HG03135 (cell line): ENCODE measurements around the gene NOL9.

Experiments used
- ATAC-seq: cut with Tn5 transposase; IDR thresholded peaks from one replicate; pipeline ENCODE4 v1.9.1; 2021; ENCODE audit warnings: mild to moderate bottlenecking, moderate library complexity; ENCODE audit not compliant: unreplicated experiment

Gene NOL9

DNA sequence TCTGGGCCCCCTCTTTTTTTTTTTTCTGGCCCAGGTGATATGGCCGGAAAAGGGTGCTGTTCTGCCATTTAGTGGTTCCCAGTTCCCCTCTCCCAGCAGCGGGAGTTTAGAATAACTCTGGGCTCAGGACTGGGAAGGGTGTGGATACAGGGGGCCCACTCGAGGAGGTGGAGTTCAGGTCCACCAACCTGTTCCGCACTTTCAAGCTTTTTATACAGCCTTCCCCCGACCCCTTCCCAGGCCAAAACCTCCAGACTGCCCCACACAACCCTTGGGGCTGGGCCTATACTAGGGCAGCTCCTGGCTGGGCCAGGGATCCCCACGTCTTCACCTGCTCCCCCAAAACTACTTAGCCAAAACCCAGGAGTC lies 63.2 kb downstream of the NOL9 start:
- ATAC-seq = no peak

GRCh38 chr1:6490181-6491080 lies 63.9 kb downstream of the NOL9 start:
- ATAC-seq = peak; percentile 53

- peak; percentile 46 for ATAC-seq
Measured at GRCh38 chr1:6489799-6490180, 64.5 kb downstream of the NOL9 start.

DNA sequence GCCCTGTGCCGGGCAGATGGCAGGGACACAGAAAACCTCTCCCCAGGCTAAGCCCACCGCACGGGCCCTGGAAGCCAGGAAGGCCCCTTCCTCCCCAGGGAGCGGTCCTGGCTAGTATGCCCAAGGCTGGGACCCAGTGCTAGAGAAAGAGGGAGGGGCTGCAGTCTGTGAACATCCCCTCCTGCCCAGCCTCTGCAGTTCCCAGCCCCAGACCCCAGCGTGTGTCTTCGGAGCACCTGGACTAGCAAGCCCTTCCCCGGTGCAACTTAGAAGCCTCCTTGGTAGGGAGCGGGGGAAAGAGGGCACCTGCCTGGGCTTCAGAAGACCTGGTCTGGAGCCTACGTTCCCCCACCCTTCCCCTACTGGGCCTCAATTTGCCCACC lies 64.9 kb downstream of the NOL9 start:
- ATAC-seq = no peak

- ATAC-seq = no peak
Measured at GRCh38 chr1:6488602-6489382, 65.5 kb downstream of the NOL9 start.

DNA sequence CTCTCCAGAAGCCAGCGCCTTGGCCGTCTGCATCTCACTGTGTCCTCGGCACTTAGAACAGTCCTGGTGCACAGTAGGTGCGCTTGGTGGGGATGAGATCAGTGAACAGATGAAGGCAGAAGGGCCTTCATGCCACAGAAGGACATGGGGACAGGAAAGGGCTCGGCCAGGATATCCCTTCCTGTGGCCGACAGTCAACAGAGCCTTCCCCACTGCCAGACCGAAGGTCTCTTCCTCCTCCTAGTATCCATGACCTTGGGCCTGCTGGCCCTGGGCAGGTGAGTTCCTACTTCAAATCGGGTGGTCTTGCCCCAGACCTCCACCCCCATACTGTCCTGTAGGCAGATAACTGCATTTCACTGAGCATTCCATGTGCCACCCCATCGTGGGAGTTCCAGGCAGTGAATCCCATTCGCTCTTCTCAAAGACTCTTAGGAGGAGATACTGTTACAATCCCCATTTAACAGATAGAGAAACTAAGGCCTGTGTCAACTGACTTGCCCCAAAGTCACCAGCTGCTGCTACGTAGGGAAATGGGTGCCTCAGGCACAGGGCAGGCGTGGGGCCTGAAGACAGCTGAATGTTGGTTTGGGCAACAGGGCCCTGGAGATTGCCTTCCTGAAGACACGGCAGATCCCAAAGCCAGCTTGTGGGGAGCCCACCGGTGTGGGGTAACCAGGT lies 66.4 kb downstream of the NOL9 start:
- ATAC-seq = no peak

DNA sequence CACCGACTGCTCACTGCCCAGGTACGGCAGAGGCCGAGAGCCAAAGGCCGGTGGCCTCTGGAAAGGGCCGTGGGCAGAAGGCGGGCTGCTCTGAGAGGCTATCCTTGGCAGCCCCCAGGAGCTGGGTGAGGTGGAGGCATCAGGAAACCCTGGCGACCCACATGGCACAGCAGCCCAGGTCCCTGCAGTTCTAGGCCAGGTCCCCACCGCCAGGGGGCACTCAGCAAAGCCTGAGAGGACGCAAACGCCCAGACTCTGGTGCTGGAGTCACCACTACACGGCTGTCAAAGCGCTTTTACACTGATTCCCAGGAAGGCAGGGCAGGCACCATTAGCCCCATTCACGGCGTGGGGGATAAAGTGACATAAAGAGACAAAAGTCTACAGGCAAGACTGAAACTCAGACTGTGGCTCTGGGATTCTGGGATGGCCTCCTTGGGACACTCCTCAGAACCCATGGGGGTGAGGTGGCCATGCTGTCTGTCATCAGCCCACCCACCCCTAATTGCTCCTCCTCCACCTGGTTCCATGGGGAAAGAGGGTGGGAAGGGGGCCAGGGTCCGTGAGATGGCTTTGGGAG lies 67.8 kb downstream of the NOL9 start:
- no peak for ATAC-seq

DNA sequence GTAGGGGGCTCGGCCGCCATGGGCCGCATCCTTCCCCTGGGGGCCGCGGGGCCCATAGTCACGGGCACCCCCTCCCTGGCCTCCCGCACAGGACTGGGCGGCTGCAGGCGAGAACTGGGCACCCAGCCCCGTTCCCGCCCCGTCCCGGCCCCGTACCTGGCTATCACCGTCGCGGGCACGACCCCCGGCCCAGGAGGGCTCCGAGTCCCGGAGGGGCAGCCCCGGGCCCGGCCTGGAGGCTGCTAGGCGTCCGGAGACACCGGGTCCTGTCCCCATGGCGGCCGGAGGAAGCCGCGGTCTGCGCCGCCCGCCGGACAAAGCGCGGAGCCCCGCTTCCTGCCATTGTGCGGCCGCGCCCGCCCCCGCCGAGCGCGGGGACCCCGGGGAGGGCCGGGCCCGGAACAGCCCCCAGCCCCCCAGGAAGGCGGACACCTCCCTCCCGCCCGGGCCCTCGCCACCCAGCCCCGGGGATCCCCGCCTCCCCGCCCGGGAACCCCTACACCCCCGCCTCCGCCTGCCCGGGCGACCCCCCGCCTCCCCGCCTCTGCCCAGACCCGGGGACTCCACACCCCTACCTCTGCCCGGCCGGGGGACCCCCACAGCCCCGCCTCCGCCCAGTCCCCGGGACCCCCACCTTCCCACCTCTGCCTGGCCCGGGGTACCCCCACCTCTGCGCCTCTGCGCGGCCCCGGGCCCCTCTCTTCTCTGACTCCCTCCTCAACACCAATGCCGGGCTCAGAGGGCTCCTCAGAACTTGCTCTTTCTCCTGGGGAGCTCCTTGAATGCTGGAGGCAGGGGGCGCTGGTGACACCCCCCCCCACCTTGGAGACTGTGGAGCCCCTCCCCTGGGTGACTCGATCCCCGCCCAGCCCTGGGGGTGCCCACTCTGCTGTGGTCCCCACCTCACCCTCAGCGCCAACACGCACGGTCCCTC lies 68.9 kb downstream of the NOL9 start:
- ATAC-seq = no peak

DNA sequence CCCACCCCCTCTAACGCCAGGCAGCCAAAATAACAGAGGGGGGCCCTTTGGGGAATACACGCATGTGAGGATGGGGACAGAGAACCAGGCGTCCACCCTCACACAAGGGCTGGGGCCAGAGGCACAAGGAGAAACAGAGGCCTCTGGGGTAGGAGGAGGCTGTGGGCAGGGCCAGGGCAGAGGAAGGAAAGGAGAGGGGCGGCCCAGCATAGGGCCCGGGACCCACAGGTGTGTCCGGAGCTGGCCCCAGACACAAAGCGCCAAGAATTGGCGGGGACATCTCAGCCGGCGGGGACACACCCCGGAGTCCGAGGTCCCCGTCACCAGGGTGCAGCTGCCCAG lies 69.5 kb downstream of the NOL9 start:
- no peak for ATAC-seq

GRCh38 chr1:6483761-6484117 lies 70.6 kb downstream of the NOL9 start:
- ATAC-seq = no peak

GRCh38 chr1:6483017-6483760 lies 71.1 kb downstream of the NOL9 start:
- no peak for ATAC-seq

- ATAC-seq = no peak
Measured at GRCh38 chr1:6481820-6482219, 72.5 kb downstream of the NOL9 start.

DNA sequence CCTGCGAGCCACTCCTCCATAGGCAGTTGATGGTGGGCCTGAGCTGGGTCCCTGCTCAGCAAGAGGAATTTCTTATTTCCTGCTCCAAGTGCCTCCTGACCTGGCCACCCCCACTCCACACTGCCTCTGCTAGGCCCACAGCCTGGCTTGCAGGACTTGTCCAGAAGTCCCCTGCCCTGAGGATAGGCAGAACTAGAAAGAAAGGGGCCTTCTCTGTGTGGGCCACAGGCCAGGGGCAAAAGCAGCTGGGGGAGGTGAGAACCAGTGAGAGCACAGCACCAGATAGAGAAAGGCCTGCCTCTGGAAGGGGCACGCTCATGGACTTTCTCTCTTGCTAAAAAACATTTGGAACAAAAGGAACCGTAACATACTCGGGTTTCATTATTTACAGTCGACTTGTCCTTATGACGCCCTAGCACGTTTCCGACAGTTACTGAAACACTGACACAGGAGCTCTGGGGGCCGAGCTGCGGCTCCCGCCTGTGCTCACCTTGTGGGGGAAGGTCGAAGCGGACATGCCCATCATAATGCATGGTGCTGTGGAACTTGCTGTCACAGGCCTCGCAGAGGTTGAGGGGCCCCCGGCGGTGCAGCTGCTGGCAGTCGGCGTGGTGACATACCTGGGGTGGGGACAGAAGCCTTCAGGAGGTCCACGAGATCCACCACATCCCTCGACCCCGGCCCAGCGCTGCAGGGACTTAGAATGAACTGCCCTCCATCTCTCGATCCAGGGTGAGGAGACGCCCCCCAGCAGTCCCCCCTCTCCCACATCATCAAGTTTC lies 77.1 kb downstream of the NOL9 start:
- ATAC-seq = no peak

DNA sequence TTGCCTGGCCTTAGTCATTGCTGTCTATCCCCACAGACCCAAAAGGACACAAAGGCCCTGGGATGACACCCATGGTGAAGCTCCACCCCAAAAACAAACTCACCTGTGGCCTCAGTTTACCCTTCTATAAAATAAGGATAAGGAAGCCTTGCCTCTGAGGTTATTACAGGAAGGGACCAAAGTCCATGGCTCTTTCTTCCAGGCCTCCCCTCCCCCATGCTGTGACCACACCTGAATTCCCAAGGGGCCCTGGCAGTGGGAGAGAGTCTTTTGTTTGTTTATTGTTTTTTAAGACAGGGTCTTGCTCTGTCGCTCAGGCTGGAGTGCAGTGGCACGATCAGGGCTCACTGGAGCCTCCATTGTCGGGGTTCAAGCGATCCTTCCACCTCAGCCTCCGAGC lies 77.8 kb downstream of the NOL9 start:
- ATAC-seq = no peak

GRCh38 chr1:6475381-6476133 lies 78.8 kb downstream of the NOL9 start:
- ATAC-seq = peak; percentile 63

- ATAC-seq = no peak
Measured at GRCh38 chr1:6474815-6475282, 79.5 kb downstream of the NOL9 start.

DNA sequence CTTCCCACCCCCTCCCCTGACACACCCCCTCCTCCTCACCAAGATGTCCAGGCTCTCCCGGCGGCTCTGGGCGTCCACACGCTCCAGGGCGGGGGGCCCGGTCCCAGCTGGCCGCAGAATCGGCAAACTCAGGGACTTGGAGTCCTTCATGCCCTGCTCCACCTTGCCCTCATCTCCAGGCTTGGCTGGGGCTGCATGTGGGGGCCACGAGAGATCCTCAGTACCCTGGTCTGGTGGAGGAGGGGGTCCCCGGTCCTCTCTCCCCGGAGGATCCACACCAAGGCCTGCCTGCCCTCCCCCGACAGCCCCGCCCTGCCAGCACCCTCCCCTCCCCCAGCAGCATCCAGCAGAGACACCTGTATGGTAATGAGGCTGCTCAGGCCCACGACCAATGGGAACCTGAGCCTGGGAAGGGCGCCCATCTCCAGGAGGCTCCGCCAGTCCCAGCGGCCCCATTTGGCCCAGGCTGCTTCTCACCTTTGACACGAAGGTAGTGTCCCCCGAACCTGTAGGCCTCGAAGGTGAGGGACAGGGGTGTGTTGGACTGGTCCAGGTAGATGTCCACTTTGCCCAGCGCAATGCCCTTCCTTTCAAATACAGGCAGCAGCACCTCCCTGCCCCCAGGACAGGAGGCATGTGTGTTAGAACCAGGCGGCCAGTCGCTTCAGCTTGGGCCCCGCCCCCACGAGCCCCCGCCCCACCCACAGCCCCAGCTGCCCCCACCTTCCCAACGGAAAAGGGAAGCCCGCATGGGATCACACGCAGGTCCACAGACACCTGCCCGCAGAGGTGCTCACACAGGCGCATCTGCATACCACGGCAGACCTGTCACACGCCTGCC lies 80.1 kb downstream of the NOL9 start:
- no peak for ATAC-seq
